ENCODE results near the gene ARL3.
"Not testable (repeated sequence)": the region's sequence is repeated elsewhere in the genome, so short reads cannot be mapped to it uniquely, and the experiment has no call there.

- TF ChIP-seq, protein P1, sequence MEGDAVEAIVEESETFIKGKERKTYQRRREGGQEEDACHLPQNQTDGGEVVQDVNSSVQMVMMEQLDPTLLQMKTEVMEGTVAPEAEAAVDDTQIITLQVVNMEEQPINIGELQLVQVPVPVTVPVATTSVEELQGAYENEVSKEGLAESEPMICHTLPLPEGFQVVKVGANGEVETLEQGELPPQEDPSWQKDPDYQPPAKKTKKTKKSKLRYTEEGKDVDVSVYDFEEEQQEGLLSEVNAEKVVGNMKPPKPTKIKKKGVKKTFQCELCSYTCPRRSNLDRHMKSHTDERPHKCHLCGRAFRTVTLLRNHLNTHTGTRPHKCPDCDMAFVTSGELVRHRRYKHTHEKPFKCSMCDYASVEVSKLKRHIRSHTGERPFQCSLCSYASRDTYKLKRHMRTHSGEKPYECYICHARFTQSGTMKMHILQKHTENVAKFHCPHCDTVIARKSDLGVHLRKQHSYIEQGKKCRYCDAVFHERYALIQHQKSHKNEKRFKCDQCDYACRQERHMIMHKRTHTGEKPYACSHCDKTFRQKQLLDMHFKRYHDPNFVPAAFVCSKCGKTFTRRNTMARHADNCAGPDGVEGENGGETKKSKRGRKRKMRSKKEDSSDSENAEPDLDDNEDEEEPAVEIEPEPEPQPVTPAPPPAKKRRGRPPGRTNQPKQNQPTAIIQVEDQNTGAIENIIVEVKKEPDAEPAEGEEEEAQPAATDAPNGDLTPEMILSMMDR (IDR thresholded peaks at IDR 0.05) = not testable (repeated sequence)
- not testable (repeated sequence) for TF ChIP-seq POLR2AphosphoS5, TCF7L2 (IDR thresholded peaks at IDR 0.05; ENCODE audit: low read depth, low read length)
Measured at GRCh38 chr10:102695401-102695800, 18.8 kb downstream of the ARL3 start.
